Activated T-cell treated with anti-CD3 and anti-CD28 coated beads for 48 hours (primary cell): Measurements from ENCODE around the gene VAMP3.

Experiments used
- DNase-seq: peaks from one replicate; pipeline ENCODE4 v3.0.0-alpha.2; 2020; ENCODE audit warnings: low read depth

The VAMP3 gene

GRCh38 chr1:7813677-7814373 is 42.7 kb downstream of the VAMP3 start:
- DNase-seq = no peak

- DNase-seq = no peak
Observed at GRCh38 chr1:7821282-7821681, 50.2 kb downstream of the VAMP3 start.

- no peak for DNase-seq
Observed at GRCh38 chr1:7824701-7825100, 53.6 kb downstream of the VAMP3 start.

GRCh38 chr1:7826363-7826762 is 55.3 kb downstream of the VAMP3 start:
- no peak for DNase-seq

- DNase-seq = peak; percentile 10
Observed at GRCh38 chr1:7827126-7827955, 56.2 kb downstream of the VAMP3 start.
